DND-41 (cell line): ENCODE measurements around the gene LIG1.

Source experiments
- CTCF ChIP-seq: IDR thresholded peaks from 2 replicates; pipeline ENCODE4 v1.5.1; 2012; ENCODE audit warnings: borderline replicate concordance, low read length, moderate library complexity, mild to moderate bottlenecking; ENCODE audit not compliant: poor library complexity, severe bottlenecking; ENCODE audit errors: extremely low read depth
- EZH2 ChIP-seq: IDR thresholded peaks from 3 replicates; pipeline ENCODE4 v1.6.1; 2012; ENCODE audit warnings: borderline replicate concordance, low read depth, mild to moderate bottlenecking, moderate library complexity, low read length, inconsistent platforms; ENCODE audit not compliant: severe bottlenecking

- TF ChIP-seq CTCF, result no peak
- no peak for TF ChIP-seq EZH2
Observed at GRCh38 chr19:48120505-48120904, 49.6 kb downstream of the LIG1 start.
